GM19463 (cell line): ENCODE measurements around the gene KDSR.

Source experiments
- ATAC-seq: cut with Tn5 transposase; IDR thresholded peaks from one replicate; pipeline ENCODE4 v1.9.1; 2021; ENCODE audit warnings: mild to moderate bottlenecking, moderate library complexity; ENCODE audit not compliant: unreplicated experiment

The KDSR gene

DNA sequence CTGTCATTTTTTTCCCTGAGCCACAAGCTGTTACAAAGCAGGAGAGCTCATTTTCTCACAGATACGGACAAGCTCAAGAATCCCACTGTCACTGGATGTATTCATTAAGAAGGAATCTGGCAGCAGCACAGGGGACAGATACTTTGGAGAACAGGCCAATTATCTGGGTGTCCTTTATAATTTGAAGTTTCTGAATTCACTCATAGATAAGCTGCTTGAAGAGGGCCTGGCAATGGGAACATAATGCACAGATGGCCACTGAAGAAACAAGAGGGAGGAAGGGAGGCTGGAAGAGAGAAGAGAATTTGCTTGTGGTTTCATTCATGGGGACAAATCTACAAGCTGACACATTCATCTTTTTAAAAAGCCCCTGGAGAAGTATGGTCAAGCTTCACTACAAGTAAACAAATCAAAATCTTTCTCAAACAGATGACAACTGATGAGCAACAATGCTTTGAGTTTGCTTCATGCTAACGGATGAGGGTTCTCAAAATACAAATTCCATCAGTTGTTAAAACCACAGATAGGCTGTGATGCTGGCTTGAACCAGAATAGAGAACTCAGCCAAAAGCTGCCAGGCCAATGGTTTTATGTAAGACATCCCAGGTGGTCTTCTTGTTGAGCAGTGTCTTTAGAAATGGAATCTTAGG, 59.3 kb downstream of the KDSR start:
- no peak for ATAC-seq

DNA sequence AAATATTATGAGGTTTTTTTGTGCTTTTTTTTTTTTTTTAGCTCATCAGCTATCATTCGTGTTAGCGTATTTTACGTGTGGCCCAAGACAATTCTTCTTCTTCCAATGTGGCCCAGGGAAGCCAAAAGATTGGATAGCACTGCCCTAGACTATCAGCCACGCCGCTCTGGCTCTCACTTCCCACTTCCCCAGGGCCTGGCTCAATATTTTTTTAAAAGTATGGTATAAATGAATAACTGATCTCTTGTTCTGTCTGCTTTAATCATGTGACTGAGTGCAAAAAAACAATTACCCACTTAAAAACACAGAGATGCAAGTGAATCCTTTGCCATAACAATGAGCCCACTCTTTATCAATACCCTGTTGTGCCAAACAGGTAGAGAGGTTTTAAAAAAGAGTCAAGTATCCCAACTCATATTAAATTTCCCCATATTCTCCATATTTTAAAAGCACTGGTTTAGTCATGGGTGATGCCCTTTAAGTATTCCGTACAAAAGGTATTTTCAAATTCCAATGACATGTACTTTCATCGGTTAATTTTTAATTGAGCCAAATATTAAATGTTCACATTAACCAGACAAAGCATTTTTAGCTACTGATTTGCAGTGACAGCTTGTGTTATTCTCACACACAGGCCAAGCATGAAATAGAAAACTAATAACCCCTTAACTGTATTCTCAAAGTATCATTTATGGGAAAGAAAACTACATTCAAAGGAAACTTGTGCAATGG, 60.0 kb downstream of the KDSR start:
- no peak for ATAC-seq

DNA sequence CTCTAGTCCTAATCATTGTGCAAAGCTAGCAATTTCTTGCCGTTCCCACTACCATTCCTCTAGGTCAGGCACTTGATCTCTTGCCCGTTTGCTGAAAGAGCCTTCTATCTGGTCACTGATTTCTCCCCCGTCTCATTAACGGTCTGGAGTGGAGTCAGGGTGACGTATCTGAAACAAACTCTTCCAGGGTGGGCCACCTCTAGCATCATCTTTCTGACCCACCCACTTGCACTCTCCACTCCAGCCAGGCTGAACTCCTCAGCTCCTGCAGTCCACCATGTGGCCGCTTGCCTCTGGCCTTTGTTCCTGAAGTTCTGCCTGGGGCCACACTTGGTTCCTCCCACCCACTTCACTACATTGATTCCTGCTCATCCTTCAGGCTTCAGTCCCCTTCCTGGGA, 60.8 kb downstream of the KDSR start:
- ATAC-seq: no peak

DNA sequence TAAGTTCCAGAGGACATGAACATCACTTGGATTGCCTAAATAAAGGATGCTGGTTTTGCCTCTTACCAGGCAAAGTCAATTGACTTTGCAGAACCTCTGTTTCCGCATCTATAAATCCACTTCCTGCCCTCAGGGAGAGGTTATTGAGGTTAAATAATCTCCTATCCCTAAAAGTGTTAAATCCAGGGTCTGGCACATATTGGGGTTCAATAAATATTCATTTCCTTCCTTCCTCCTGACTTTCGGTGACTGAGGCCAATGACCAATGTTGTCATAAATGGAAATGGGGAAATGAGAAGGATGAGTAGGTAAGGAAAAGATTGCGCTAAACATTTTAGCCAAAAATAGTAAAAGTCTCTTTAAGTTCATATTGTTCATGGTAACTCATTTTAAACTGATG, 63.5 kb downstream of the KDSR start:
- ATAC-seq: no peak

DNA sequence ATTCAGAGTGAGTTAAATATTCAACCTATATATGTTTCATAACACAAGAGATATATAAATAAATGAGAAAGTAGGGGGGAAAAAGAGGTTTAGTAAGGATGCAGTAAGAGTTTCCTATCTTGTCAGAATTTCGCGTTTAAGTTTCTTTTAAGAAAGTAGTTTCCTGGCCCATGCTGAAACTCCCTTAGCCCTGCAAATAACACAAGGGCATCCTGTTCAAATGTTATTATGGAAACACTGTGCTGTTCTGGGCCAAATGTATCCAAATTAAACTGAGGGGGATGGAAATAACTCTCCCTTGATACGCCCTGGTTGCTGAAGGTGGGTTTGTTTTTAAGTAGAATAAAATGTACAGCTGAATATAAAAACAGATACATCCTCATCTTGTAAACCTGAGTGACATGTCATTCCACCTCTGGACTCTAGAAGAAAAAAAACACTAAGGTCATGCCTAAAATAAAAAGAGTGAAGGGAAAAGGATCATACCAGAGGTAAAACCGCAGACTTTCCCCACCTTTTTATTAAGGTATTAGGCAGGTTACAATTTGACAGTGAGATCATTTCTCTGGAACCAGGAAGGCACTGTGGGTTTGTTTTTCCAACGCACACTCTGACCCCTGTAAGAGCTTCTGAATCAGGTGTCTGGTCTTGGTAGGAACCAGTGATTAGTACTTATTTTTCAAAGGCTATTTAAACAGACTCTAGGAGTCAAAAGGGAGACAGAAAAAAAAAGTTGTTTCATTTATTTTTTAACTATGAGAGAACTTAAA, 64.2 kb downstream of the KDSR start:
- ATAC-seq: no peak

DNA sequence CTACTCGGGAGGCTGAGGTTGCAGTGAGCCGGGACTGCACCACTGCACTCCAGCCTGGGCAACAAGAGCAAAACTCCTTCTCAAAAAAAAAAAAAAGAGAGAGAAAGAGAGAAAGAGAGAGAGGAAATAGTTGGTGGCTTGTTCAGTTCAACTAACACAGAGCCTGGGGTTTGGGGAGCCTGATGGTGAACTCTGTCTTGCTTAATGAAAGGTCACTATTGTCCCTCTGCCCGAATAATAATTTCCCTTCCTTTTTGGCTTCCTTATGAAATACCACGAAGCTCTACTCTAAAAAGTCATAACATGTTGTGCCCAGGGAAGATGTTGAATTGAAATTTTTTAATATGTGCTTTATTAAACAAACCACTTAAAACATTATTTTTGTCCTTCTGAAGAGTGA, 64.8 kb downstream of the KDSR start:
- ATAC-seq: no peak

DNA sequence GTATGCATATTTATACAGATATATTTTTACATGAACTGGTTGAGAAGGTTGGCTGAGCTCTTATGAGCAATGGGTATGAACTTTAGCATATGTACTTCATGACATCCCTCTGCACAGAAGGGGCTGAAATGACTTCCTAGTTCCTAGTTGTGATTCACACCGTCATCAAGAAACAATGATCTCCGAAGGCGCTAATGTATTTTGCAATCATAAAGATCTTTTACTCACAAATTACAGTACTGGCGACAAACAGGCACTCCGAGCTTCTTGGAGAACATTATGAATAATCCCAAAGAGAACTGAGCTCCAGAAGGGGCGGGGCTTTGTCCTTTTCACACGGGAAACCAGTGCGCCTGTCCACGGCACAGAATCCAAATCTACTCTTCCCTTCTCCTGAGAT, 65.6 kb downstream of the KDSR start:
- no peak for ATAC-seq

DNA sequence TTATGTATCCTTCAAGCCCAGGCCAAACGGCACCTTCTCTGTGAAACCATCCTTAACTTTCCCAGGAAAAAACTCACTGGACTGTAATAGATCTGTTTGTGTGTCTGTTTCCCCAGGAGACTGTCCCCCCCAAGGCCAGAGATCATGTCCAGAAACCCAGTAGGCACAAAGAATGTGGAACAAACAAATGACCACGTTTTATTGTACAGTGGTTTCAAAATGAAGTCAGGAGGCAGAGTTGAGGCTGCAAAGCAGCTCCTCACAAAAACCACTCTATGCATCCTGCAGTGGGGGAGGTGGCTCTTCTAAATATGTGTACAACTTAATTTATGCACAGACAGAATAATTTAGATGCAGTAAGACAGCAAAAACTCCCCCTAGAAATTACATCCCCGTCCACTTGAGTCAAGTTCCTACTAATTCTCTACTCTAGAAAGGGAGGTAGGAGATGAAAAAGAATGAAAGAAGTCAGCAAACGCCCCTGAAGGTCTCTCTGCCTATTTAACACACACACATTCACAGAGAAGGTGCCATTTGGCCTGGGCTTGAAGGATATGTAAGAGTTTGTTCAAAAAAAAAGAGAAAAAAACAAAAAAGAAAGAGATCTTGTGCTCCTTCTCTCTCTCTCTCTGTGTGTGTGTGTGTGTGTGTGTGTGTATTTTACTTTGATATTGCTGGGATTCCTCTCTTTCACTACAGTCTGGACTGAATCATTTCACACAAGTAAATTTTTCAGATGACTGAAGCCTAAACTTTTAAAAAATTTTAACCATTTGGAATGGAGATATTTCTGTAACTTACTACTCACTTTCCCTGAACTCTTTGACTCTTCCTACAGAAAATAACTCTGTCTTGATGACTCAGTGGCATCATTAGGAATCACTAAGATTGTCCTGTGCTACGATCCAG, 66.9 kb downstream of the KDSR start:
- ATAC-seq: peak; percentile 78

DNA sequence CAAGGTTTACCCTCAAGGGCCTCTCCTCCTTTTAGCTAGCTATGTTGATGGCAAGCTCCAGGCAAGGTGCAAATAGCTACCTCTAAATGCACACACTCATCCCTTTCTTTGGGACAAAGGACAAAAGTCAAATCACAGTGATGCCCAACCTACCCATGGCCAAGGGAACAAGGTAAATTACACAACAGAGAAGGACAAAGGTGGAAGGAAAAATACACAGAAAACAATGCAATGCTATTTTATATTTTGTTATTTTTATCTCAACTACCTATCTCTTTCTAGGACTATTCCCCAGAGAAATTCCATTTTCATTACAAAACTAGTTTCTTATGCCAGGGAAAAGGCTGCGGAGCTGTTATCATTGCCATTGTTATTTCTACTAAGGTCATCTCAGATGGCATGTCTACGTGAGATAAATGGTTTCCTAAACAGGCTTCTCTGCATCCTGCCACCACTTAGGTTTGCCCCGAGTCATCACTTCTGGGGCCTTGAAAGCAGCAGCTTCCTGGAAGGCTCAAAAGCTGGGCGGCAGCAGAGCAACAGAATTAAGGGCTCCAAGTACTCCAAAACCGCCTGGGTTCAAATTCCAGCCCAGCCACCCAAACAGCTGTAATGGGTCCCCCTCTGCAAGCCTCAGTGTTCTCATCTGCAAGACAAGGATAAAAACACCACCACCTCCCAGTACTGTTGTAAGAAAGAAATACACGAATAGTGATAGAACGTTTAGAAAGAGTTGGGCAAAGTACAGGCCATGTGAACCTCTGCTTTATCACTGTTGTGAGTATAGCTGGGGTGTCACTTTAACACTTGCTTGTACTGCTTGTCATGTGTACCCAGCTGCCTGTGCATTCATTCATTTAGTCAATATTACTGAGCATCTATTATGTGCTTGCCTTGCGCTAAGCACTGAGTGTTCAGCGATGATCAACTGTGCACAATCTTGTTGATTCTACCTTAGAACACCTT, 68.3 kb downstream of the KDSR start:
- ATAC-seq: no peak

DNA sequence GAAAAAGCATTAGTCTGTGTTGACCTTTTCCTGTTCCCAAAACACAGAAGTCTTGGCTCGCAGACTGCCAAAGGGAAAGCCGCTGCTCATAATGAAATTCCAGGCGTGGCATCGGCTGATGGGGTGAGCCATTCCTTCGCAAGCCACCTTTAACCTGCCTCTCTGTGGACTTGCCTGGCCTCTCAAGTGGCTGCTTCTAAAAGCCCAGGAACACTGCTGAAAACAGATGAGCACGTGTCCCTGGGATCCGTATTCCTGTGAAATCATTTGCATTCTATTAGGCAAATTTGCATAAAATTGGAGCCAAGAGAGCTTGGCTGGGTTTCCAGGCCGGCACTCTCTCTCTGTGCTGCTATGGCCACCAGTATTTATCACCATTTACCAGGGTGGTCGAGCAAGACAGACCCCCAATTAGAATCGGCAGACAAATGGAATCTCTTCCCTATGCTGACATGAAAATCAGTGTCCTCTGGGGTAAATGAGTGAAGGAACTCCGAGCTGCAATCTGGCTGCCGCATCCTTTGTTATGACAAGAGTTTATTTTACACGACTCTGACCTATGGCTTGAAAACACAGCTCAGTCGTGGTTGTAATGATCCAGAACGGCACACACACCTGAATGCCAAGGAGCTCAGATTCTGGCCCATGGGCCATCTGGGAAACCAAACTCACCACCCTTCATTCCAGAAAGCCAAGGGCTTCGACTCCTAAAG, 69.2 kb downstream of the KDSR start:
- ATAC-seq: no peak

DNA sequence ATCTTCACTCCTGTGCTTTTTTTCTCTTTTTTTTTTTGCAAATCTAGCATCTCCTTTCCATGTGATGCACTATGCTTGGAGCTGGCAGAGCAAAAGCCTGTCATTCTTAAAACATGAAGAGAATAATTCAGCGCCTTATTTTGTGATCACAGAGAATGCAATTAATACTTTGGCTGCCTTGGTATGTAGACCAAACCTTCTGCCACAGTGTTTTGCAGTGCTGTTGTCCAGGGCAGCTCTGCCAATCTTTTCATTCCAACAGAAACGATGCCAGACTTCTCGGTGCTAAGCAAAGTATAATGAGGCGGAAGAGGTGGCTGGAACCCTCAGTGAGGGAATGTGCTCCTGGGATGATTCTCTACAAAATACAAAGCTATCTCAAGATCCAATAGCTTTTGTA, 73.1 kb downstream of the KDSR start:
- ATAC-seq: no peak

DNA sequence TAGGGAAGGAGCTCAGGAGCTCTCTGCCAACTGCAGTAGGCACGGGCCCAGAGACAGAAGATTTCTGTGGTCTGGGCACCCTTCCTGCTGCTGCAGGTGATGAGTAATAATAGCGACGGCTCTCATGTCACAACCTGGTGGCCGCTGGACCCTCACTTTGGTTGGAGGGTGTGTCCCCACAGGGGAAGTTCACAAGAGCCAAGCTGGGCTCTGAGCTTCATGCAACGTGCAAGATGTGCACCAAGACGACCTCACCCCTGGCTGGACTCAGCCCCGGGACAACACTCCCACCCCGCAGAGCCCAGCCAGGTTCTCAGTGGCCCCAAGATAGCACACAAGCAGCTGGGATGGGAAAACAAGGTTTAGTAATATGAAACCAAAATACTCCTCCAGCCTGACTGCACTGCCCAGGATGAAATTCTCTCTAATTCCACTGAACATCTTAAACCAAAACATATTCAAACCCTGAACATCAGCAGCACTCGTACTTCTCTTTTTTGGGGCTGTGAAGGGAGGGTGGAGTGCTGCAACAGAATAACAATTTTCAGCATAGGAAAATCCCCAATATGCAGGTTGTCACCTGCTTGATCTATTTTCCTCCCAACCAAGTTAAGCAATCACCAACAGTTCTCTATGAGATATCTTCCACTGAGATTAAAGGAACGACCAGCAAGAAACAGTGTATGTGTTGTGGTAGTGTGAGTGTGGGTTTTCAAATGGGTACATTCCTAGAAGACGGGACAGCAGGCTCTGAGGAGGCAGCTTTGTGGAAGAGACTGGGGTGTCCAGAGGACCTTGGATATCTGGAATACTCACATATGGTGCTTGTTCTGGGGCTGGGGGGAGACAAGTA, 73.9 kb downstream of the KDSR start:
- ATAC-seq: peak; percentile 79

DNA sequence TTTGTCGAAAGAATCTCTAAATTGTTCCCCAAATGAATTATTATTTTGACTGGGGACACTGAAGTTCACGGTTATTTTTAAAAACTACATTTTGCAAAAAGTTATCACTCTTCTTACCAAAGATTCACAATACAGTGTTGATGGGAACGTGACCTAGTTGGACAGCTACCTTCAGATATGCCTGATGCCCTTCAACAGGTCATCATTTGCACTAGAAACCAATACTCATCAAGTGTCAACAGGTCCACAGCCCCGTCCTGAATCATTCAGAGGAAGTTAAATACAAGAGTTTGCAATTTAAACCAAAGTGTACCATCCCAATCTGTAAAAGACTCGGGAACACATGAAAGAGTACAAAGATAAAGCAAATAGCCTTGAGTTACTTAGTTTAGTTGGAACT, 75.7 kb downstream of the KDSR start:
- no peak for ATAC-seq

DNA sequence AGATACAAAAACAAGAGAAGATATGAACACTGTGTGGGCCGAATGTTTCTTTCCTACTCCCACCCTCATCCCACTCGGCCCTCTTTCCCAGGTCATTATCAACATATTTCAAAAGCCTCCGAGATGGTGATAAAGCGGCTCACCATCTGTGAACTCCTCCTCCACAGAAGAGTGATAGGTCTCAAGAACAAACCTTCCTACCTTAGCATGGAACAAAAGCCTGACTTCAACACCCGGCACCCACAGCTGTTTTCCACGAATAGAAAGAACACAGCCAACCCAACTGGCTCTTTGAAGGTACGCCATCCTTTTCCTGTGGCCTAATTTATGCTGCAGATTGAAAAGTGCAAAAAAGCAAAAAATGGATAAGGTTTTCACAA, 76.2 kb downstream of the KDSR start:
- no peak for ATAC-seq

DNA sequence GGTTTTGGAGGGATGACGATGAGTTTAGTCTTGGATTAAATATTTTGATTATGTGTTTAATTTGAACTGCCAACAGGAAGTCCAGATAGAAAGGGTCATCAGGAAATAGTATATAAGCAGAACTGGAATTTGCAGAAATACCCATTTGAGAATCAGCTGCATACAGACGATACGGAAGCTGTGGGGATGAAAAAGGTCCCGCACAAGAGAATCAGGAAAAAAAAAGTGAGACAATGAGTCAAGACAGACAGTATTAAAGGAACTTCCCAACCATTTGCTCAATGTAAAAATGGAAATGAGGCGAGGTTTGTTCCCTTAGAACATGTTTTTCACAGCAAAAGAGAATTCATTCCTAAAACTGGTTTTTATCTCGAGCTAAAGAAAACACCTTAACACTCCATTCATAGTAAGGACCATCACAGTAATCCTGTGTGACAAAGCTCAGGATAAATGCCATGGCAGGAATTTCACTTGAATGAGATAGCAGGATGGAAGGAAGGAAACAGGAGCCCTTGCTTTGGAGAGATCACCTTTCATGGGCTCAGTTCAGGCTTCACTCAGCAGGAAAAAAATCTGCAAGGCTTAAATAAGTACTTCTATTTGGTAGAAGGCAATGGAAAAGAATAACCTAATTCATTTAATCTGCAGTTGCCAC, 76.7 kb downstream of the KDSR start:
- ATAC-seq: no peak

DNA sequence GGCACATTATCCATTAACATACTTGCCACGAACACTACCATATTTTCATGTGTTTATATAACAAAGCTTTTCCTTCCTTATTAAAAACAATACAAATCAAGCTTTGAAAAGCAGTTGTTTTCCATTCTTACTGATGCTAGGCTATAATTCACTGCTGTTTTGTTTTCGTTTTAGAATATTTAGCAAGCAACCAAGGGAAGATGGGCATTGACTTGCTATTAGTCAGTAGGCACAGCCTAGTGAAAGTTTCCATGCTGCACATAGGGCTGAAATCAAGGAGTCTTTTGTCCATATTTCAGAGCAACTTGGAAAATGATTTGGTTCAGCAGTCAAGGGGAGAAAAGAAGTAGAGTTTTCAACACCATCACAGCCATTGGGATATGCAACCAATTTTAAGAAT, 78.7 kb downstream of the KDSR start:
- no peak for ATAC-seq

DNA sequence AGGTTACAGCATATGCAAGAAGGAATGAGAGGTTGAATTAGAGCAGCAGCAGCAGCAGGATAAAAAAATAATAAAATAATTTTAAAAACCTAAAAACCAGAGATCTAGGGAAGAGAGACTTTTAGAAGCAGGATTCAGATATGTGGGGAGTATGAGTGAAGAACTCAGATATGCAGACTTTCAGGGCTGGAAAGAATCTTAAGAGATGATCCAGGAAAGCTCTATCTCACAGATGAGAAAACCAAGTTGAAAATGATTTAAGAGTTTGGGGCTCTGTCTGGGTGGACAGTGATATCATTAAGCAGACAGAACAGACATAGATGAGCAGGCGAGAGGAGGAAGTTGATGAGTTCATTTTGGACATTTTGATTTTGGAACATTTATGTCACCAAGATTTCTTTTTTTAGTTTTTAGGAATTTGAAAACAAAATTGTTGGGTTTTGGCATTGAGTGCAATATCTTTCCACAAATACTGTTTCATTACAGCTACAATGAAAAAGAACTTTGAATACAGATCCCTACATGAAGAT, 79.2 kb downstream of the KDSR start:
- no peak for ATAC-seq

DNA sequence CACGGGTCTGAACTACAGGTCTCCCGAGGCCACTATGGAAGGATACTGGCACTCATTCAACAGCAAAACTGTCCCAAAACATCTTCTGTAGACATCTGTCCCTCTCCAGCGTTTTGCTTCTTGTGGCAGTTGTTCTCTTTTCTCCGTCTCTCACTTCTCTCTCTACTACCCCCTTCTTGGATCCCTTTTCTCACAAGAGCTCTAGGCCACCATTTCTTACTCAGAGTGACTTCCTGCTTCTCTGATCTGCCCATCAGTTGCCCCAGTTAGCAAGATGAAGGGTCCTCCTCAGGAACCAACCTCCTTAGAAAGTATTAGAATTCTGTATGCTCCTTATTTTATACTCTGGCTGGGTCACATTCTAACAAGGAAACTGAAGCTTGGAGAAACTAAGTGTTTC, 80.1 kb downstream of the KDSR start:
- no peak for ATAC-seq
